Neural cell (in vitro differentiated cells): ENCODE results near the gene IL3RA. TPM values are rescaled to one million over a fixed set of nuclear protein-coding genes. Genes with fewer than 3 reads are reported as not detected.

Experiments used
- H2AFZ ChIP-seq: fragments of 200-600, 300-800 bp; sonication (generic), shearing (Covaris generic); 2 replicates; pipeline ENCODE4 v1.6.0; 2014; ENCODE audit warnings: low read depth, mild to moderate bottlenecking, antibody characterized with exemption, low read length, moderate library complexity
- H3F3A ChIP-seq: fragments of 200-600 bp; shearing (Covaris generic); 2 replicates; pipeline ENCODE4 v1.6.1; 2016; ENCODE audit warnings: mild to moderate bottlenecking, moderate library complexity, mixed read lengths, antibody characterized with exemption, low read length; ENCODE audit not compliant: insufficient read depth, poor library complexity, severe bottlenecking
- H3K27ac ChIP-seq: fragments of 200-600, 300-800 bp; sonication (generic), shearing (Covaris generic); 2 replicates; pipeline ENCODE4 v1.5.1; 2014; ENCODE audit warnings: mild to moderate bottlenecking, low read length, moderate library complexity
- H3K27me3 ChIP-seq: fragments of 300-800, 200-600 bp; sonication (generic), shearing (Covaris generic); 2 replicates; pipeline ENCODE4 v1.6.0; 2014; ENCODE audit warnings: mild to moderate bottlenecking, low read depth, low read length, moderate library complexity; ENCODE audit not compliant: insufficient read depth
- H3K36me3 ChIP-seq: fragments of 300-800, 200-600 bp; sonication (generic), shearing (Covaris generic); 2 replicates; pipeline ENCODE4 v1.5.1; 2014; ENCODE audit warnings: mild to moderate bottlenecking, antibody characterized with exemption, low read length, moderate library complexity; ENCODE audit not compliant: insufficient read depth
- H3K4me2 ChIP-seq: fragments of 300-800, 200-600 bp; sonication (generic), shearing (Covaris generic); 2 replicates; pipeline ENCODE4 v1.6.0; 2014; ENCODE audit warnings: mild to moderate bottlenecking, low read length
- H3K4me3 ChIP-seq: fragments of 300-800, 200-600 bp; sonication (generic), shearing (Covaris generic); 2 replicates; pipeline ENCODE4 v1.5.1; 2014; ENCODE audit warnings: mild to moderate bottlenecking, low read length, moderate library complexity
- H3K79me2 ChIP-seq: fragments of 200-600 bp; shearing (Covaris generic); replicated peaks from 2 replicates; pipeline ENCODE4 v1.6.0; 2014; ENCODE audit warnings: mild to moderate bottlenecking, low read length, moderate library complexity; ENCODE audit not compliant: insufficient read depth
- H3K9ac ChIP-seq: fragments of 300-800, 200-600 bp; sonication (generic), shearing (Covaris generic); 2 replicates; pipeline ENCODE4 v1.6.1; 2016; ENCODE audit warnings: mild to moderate bottlenecking, low read length, mixed read lengths
- H3K9me2 ChIP-seq: fragments of 200-600 bp; shearing (Covaris generic); 2 replicates; pipeline ENCODE4 v1.6.1; 2016; ENCODE audit warnings: mild to moderate bottlenecking, low read length, mixed read lengths; ENCODE audit not compliant: insufficient read depth
- H3K9me3 ChIP-seq: fragments of 200-600, 300-800 bp; sonication (generic), shearing (Covaris generic); 2 replicates; pipeline ENCODE4 v1.6.1; 2016; ENCODE audit warnings: mild to moderate bottlenecking, mixed run types, low read length, moderate library complexity, mixed read lengths
- H4K20me1 ChIP-seq: fragments of 200-600 bp; shearing (Covaris generic); 2 replicates; pipeline ENCODE4 v1.6.1; 2016; ENCODE audit warnings: mild to moderate bottlenecking, mixed run types; ENCODE audit not compliant: insufficient read depth
- EP300 ChIP-seq: fragments of 450-650 bp; conservative IDR thresholded peaks from 2 replicates; pipeline ENCODE4 v1.6.1; 2014; ENCODE audit warnings: antibody characterized with exemption, mild to moderate bottlenecking, moderate library complexity; ENCODE audit not compliant: poor library complexity, severe bottlenecking
- EZH2 ChIP-seq: fragments of 200-600, 300-800 bp; shearing (Covaris generic), sonication (generic); IDR thresholded peaks from 2 replicates; pipeline ENCODE4 v1.6.1; 2014; ENCODE audit warnings: antibody characterized with exemption, low read length, borderline replicate concordance, mild to moderate bottlenecking; ENCODE audit not compliant: insufficient read depth, poor library complexity, severe bottlenecking
- MXI1 ChIP-seq: fragments of 450-650 bp; conservative IDR thresholded peaks from 2 replicates; pipeline ENCODE4 v1.6.1; 2014; ENCODE audit warnings: antibody characterized with exemption, mild to moderate bottlenecking; ENCODE audit not compliant: poor library complexity, severe bottlenecking
- POLR2AphosphoS5 ChIP-seq: IDR thresholded peaks from 2 replicates; pipeline ENCODE4 v1.6.1; 2012
- RAD21 ChIP-seq: fragments of 450-650 bp; conservative IDR thresholded peaks from 2 replicates; pipeline ENCODE4 v1.6.1; 2014; ENCODE audit warnings: antibody characterized with exemption, mild to moderate bottlenecking, moderate library complexity
- REST ChIP-seq: IDR thresholded peaks from 2 replicates; pipeline ENCODE4 v1.6.1; 2012; ENCODE audit warnings: borderline replicate concordance
- SMC3 ChIP-seq: fragments of 450-650 bp; conservative IDR thresholded peaks from 2 replicates; pipeline ENCODE4 v1.6.1; 2014; ENCODE audit warnings: antibody characterized with exemption, mild to moderate bottlenecking, moderate library complexity; ENCODE audit not compliant: poor library complexity
- TAF1 ChIP-seq: IDR thresholded peaks from 2 replicates; pipeline ENCODE4 v1.6.1; 2012; ENCODE audit warnings: low read depth
- polyA plus RNA-seq: library from polyadenylated mRNA; depleted of rRNA; stranded (reverse); fragments of >200 nt; gene quantifications from 2 replicates; pipeline ENCODE4 v1.2.3, GENCODE V29; 2014
- TF ChIP-seq, protein P1 (sequence below): fragments of 450-650 bp; IDR thresholded peaks from 2 replicates; pipeline ENCODE4 v1.5.1; 2014; ENCODE audit warnings: antibody characterized with exemption, mild to moderate bottlenecking, moderate library complexity; ENCODE audit not compliant: poor library complexity, severe bottlenecking

The IL3RA gene
- polyA plus RNA-seq, 1 donor from 2014 or later = not detected

DNA sequence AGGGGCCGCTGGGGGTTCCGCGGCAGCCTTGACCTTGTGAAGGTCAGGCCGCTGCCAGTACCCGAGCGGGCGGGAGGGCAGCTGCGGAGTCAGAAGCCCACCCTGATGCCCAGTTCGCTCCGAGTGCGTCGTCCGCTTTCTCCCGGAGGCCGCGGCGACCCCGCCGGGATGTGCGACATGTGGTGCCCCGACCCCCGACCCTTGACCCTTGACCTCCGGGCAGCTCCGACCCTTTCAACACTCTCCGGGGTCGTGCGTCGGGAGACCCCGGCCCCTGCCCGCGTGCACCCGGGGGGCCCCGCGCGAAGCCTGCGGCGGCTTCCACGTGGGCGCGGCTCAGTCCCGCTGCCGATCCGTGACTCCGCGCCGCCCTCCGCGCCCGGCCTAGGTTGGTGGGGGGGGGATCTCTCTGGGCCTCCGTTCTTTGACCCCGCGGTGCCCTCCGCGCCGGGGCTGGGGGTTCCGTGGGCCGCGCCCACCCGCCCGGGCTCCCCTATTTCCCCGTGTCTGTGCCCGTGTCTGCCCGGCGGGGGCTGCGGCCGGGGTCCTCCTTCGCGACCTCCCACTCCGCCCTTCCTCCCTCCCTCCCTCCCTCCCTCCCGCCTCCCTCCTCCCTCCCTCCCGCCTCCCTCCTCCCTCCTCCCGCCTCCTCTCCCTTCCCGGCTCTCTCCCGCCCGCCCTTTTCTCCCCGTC is 55.9 kb downstream of the IL3RA start:
- H3K27me3 ChIP-seq = no peaks in the 10 kb centered on the region
- no peaks in the 10 kb centered on the region for H3F3A ChIP-seq
- no peaks in the 10 kb centered on the region for H3K36me3 ChIP-seq
- peak overlapping the region; percentile 99 for H3K9ac ChIP-seq
- H3K9me2 ChIP-seq = no peaks in the 10 kb centered on the region
- H4K20me1 ChIP-seq = no peaks in the 10 kb centered on the region
- H3K79me2 ChIP-seq = peaks cover 38% of the 10 kb centered on the region
- peak overlapping the region; percentile 86 for H3K27ac ChIP-seq
- no peak overlapping the region for H2AFZ ChIP-seq
- H3K9me3 ChIP-seq = no peaks in the 10 kb centered on the region
- H3K4me2 ChIP-seq = no peak overlapping the region
- peak overlapping the region; percentile 99 for H3K4me3 ChIP-seq
- peak; percentile 1 for TF ChIP-seq POLR2AphosphoS5
- peak; percentile 2 for TF ChIP-seq TAF1
- TF ChIP-seq, protein P1, sequence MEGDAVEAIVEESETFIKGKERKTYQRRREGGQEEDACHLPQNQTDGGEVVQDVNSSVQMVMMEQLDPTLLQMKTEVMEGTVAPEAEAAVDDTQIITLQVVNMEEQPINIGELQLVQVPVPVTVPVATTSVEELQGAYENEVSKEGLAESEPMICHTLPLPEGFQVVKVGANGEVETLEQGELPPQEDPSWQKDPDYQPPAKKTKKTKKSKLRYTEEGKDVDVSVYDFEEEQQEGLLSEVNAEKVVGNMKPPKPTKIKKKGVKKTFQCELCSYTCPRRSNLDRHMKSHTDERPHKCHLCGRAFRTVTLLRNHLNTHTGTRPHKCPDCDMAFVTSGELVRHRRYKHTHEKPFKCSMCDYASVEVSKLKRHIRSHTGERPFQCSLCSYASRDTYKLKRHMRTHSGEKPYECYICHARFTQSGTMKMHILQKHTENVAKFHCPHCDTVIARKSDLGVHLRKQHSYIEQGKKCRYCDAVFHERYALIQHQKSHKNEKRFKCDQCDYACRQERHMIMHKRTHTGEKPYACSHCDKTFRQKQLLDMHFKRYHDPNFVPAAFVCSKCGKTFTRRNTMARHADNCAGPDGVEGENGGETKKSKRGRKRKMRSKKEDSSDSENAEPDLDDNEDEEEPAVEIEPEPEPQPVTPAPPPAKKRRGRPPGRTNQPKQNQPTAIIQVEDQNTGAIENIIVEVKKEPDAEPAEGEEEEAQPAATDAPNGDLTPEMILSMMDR = no peak
- peak; percentile 69 for TF ChIP-seq EP300
- TF ChIP-seq RAD21 = peak; percentile 23
- TF ChIP-seq REST = no peak
- TF ChIP-seq MXI1 = peak; percentile 96
- TF ChIP-seq EZH2 = no peak
- TF ChIP-seq SMC3 = no peak

GRCh38 chrX:1393871-1394615 is 57.5 kb downstream of the IL3RA start:
- H3K27ac ChIP-seq = no peak overlapping the region
- no peaks in the 10 kb centered on the region for H3K27me3 ChIP-seq
- no peaks in the 10 kb centered on the region for H4K20me1 ChIP-seq
- H3K36me3 ChIP-seq = no peaks in the 10 kb centered on the region
- peaks cover 38% of the 10 kb centered on the region for H3K79me2 ChIP-seq
- no peak overlapping the region for H3K4me2 ChIP-seq
- no peak for TF ChIP-seq MXI1
- TF ChIP-seq, protein P1 = no peak
- TF ChIP-seq RAD21 = no peak
- no peak for TF ChIP-seq POLR2AphosphoS5
- TF ChIP-seq REST = no peak
- TF ChIP-seq EZH2 = no peak
- no peak for TF ChIP-seq EP300
- no peak for TF ChIP-seq TAF1
- TF ChIP-seq SMC3 = no peak
- no peaks in the 10 kb centered on the region for H3F3A ChIP-seq
- H3K9ac ChIP-seq = peak overlapping the region; percentile 99
- no peaks in the 10 kb centered on the region for H3K9me2 ChIP-seq
- H3K4me3 ChIP-seq = peak overlapping the region; percentile 99
- H2AFZ ChIP-seq = no peak overlapping the region
- no peaks in the 10 kb centered on the region for H3K9me3 ChIP-seq
